ENCODE measurements around the gene COPA.

The COPA gene

DNA sequence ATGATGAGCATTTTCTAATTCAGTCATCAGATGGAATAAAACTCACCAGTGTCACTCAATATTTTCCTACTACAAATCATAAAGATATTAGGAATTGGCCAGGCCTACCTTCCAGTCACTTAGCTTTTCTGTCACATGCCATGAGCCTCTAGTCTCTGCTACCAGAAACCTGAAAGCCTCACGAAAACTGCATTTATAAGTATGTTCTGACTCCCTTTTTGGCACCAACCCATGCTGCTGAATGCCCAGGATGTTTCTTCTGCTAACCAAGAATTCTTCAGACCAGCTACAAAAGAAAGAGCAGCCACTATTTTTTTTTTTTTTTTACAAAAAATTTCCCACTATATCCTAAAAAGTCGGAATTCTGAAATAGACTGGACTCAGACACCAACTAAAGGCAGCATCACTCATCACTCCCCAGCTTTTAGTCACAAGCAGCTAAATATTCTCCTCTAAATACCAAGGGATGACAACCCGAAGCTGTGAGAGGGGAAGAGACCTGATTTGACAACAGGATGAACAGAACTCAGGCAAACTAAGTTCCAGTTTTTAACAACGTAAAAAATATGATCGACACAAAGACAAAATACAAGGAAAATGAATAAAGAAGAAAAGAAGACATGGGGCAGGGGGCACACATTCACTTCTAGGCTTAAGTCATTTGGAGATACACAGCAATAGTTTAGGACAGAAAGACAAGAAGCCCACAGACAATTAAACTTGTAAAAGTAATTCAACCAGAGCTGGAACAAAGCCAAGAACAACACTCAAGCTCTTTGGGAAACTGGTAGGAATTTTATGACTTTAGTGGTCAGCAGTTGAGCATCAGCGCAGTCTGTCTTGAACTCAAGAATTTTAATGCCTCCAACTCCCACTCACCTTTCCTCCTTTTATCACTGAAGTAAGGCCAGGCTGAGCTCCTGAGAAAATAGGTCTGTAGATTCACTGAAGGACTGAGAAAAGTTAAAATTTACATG is 82.4 kb downstream of the COPA start:
- TF ChIP-seq, protein P1, sequence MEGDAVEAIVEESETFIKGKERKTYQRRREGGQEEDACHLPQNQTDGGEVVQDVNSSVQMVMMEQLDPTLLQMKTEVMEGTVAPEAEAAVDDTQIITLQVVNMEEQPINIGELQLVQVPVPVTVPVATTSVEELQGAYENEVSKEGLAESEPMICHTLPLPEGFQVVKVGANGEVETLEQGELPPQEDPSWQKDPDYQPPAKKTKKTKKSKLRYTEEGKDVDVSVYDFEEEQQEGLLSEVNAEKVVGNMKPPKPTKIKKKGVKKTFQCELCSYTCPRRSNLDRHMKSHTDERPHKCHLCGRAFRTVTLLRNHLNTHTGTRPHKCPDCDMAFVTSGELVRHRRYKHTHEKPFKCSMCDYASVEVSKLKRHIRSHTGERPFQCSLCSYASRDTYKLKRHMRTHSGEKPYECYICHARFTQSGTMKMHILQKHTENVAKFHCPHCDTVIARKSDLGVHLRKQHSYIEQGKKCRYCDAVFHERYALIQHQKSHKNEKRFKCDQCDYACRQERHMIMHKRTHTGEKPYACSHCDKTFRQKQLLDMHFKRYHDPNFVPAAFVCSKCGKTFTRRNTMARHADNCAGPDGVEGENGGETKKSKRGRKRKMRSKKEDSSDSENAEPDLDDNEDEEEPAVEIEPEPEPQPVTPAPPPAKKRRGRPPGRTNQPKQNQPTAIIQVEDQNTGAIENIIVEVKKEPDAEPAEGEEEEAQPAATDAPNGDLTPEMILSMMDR (conservative IDR thresholded peaks at IDR 0.05): no peak
- peak overlapping the region; percentile 97 for H3K27ac ChIP-seq

DNA sequence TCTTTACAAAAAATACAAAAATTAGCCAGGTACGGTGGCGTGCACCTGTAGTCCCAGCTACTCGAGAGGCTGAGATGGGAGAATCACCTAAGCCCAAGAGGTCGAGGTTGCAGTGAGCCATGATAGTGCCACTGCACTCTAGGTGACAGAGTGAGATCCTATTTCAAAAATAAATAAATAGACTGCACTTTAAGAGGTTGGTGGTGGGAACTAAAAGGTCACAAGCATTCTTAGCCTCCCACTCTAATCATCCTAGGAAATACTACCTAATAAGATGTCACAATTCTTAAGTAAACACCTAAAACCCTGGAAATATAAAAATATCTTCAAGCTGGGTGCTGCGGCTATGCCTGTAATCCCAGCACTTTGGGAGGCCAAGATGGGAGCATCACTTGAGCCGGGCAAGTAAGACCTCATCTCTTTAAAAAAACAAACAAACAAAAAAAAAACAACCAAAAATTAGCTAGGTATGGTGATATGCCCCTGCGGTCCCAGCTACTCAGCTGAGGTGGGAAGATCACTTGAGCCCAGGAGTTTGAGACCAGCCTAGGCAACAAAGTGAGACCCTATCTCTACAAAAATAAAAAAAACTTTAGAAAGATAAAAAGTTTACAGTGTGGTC is 84.8 kb downstream of the COPA start:
- no peak overlapping the region for H3K27ac ChIP-seq
- TF ChIP-seq, protein P1 (conservative IDR thresholded peaks at IDR 0.05): no peak

DNA sequence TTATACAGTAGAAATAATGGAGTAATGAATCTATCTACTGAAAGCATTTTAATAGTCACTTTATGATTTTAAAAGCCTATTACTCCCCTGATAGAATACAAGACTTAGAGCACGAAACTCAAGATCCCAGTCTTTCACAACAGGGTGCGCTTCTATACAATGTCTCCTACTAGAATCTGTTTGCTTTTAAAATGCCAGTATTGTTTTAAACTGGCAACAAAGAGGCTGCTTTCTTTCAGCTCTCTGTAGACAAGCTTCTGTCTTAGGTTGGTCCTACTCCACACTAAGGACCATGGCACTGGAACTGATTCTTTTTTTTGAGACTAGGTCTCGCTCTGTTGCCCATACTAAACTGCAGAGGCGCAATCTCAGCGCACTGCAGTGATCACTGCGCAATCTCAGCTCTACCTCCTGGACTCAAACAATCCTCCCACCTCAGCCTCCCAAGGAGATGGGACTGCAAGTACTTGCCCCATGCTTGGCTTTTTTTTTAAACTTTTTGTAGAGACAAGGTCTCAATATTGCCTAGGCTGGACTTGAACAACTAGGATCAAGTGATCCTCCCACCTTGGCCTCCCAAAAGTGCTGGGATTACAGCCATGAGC is 85.5 kb downstream of the COPA start:
- no peak overlapping the region for H3K27ac ChIP-seq
- TF ChIP-seq, protein P1 (conservative IDR thresholded peaks at IDR 0.05): no peak

DNA sequence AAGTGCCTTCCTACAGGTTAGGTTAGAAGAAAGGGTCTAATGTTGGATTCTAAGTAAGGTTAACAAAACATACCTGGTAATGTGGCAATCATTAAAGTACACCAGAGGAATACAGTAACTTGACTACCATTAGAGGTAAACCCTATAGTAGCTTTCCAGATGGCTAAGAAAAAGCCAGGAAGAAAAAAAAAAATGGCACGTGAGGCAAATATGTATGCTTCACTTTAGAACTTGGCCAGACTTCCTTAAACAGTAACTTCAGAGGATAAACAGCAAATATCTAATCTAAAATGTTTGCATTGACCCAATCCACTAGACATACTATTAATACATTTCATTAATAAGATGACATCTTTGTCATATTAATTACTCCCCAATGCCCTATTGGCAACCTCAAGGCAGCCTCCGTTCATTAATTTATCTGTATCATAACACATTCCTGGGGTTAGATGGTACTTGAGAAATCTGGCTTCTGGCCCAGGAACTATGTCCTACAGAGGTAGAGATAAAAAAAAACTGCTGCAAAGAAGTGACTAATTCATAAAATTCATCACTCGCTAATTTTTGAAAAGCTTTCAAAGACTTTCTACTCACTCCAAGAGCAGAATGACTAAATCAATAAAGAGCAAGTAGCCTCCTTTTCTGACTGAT is 86.5 kb downstream of the COPA start:
- TF ChIP-seq, protein P1 (conservative IDR thresholded peaks at IDR 0.05): no peak

DNA sequence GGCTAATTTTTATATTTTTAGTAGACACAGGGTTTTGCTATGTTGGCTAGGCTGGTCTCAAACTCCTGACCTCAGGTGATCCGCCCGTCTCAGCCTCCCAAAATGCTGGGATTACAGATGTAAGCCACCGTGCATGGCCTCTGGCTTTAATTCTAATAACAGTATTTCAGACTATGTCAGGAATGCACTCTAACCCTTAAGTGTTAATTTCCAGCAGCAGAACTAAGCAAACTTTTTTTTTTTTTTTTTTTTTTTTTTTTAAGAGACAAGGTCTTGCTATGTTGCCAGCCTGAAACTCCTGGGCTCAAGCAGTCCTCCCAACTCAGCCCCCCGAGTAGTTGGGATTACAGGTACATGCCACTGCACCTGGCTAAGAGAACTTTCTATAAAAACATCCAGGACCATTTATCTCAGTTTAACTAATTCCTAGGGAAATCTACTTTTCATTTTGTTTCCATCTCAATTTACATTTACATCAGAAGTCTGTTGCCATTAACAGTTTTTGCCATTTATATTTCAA is 87.2 kb downstream of the COPA start:
- no peak overlapping the region for H3K27ac ChIP-seq

More for the DNA sequence above, 86.5 kb downstream of the COPA start:
- no peak overlapping the region for H3K27ac ChIP-seq

DNA sequence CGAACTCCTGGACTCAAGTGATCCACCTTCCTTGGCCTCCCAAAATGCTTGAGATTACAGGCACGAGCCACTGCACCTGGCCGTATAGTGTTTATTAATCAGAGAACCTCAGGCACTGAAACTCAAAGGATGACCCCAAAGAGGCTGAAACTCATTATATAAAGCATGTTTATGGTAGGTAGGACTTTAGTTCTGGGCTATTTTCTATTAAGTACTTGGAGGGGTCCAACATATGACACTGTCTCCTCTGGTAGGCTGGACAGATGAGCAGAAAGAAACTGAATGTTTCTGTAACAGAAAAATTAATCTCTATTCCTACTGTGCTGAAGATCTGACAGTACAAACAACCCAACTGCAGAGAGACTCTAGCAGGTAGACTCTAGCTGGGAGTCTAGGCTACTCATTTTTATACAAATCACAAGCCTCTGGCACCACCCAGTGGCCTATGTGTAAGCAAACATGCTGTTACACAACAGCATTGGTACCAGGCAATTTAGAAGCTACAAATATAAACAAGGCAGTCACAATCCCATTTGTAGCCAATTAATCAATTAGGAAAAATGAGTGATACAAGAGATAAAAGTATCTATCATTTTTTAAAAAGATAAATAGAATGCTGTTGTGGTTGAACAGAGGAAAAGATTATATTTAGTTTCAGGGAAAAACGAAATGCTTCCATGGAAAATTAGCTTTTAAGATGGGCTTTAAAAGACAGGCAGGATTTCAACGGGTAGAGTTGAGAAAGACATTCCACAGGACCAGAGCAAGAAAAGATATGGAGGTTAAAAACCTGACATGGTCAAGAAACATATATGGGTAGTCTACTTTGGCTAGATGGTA is 91.1 kb downstream of the COPA start:
- TF ChIP-seq, protein P1 (conservative IDR thresholded peaks at IDR 0.05): peak; percentile 81
- peak overlapping the region; percentile 7; the same call in 1 of the 2 replicates for H3K27ac ChIP-seq

More for the DNA sequence above, 87.2 kb downstream of the COPA start:
- TF ChIP-seq, protein P1 (conservative IDR thresholded peaks at IDR 0.05): no peak

All from VCaP (cell line).